ENCODE results near the gene TLE3.

Gene TLE3

DNA sequence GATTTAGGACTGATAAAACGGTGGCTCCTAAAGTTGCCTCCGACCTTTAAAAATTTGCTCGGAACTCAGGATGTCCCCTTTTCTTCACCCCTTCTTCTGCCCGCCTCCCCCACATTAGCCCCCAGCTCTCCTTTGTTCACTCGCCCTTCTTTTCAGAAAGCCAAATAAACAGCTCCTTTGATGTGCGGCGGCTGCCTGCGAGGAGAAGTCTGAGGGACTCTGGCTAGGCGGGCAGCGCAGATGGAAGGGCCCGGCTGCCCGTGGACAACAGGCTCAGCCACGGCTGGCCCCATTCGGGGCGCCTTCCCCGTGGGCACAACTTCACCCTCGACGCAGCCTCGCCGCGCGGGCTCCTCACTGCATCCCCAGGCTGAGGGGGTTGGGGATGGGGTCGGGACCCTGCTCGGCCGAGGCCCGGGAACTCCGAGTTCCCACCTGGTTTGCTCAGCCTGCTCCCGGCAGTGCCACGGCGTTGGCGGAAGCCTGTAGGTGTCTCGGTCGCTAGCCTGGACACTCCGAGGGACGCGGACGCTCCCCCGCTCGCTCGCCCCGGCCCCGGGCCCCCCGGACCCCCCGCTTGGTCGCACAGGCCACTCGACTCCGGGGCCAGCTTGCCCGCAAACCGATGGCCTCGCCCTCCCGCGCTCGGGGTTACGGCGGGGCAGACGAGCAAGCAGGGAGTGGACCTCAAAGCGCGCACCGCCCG lies 897 bp upstream of the TLE3 start:
- DNase-seq (ENCODE audit: low read depth), result peak; percentile 25

DNA sequence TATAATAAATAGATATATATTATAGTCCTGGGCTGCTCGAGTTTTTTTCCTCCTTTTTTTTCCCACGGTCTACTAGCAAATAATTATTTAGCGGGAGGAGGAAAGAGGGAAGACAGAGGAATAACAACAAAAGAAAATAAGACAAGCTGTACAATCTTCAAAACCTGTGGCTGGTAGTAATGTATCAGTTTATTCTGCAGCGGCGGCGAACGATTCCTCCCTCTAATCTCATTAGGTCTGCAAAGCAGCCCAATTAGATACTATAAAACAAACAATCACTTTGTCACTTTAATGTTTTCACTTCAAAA lies 390 bp upstream of the TLE3 start:
- DNase-seq (ENCODE audit: low read depth), result no peak

DNA sequence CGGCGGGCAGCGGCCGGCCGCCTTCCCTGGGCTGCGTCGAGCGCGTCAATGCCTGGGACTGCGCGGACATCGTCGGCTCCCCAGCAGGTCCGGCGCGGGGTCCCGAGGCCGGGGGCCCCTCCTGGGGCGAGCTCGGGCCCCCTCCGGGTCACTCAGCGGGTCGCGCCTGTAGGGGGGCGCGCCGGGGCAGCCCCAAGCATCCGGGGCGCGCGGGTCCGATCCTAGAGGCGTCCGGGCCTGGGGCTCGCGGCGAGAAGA lies 725 bp downstream of the TLE3 start:
- DNase-seq (ENCODE audit: low read depth), result no peak

DNA sequence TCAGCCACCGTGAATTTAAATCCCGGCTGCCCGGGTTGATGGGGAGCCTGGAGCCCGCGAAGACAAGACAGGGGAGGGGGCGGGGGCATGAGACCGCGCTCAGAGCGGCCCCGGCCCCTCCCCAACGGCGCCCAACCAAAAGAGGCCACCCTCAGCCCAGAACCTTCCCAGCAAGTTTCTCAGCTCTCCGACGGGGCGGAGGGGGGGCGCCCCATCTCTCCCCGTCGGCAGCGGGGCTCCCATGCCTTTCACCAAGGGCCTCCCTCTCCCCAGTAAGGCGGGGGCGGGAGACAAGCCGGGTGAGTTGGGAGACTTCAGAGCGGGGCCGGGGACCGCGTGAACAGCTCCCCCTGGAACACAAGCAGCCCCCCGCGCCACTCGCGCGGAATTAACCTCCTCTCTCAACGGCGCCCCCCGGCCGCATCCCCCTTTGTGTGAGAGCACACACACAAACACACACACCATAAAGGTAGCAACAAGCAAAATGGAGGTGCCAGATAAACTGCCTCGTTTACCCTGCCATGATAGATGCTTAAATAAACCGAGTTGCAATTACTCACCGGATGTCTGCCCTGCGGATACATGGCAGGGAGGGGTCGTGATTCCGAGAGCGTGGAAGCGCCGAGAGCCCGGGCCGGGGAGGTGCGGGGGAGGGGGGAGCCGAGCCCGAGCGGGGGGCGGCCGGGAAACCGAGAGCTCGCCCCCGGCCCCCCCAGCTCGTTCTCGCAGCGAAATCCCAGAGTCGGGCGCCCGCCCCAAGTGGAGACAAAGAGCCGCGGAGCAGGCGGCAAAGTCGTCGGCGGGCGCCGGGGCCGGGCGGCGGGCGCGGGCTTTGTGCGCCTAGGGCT lies 1.3 kb downstream of the TLE3 start:
- peak; percentile 41 for DNase-seq (ENCODE audit: low read depth)

DNA sequence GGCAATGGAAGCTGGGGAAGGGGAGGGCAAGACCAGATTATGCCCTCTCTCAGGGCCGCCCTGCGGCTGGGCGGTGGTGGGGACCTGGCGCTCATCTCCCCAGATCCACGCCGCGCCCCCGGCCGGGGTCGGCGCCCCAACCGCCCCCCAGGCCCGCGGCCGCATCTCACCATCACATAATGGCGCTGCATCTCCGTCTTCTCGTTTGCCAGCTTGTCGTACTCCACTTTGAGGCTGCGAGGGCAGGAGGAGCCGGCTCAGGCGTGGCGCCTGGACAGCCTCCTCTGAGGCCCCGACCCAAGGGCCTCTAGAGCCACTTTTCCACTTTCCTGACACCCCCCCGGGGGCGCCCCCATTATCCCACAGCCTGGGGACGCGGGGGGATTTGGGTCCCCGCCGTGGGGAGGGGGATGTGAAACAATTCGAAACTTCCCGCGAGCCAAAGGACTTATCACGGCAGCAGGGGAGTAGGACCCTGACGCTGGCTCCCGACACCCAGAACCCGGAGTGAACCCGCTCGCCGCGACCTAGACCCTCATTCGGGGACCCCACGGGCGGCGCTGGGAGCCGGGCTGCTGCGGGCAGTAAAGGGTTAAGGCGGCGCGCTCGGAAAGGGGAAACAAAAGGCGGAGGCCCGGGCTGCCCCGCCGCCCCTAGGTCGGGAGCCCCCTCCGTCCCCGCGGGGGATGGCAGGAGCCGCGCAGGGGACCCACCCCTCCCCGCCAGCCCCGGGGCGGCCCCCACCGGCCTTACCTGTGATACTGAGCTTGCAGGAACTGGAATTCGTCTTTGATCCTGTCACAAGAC lies 2.1 kb downstream of the TLE3 start:
- peak; percentile 38 for DNase-seq (ENCODE audit: low read depth)

DNA sequence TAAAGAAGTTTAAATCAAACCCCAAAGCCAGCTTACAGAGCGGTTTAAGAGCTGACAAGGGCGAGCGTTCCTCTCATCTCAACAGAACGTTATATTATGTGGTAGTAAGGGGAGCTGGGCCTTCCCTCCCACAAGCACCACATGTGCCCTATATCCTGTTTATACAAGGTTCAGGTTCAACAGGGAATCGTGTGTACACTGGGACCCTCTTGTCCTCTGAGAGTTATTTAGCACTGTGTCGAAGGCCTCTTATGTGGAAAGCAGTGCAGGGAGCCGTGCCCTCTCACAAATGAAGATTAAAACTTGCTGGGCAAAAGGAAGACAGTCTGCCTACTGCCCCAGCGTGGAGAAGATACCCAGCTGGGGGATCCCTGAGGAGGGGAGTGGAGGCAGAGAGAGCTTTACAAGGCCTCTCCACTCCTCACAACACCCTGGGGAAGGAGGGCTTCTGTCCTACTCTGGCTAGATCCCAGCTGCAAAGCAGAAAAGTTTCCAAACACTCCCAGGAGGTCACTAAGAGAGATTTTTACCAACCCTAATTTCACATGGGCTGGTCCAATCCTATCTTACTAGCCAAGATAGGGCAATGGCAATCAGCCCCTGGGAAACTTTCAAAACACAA lies 2.9 kb downstream of the TLE3 start:
- no peak for DNase-seq (ENCODE audit: low read depth)

DNA sequence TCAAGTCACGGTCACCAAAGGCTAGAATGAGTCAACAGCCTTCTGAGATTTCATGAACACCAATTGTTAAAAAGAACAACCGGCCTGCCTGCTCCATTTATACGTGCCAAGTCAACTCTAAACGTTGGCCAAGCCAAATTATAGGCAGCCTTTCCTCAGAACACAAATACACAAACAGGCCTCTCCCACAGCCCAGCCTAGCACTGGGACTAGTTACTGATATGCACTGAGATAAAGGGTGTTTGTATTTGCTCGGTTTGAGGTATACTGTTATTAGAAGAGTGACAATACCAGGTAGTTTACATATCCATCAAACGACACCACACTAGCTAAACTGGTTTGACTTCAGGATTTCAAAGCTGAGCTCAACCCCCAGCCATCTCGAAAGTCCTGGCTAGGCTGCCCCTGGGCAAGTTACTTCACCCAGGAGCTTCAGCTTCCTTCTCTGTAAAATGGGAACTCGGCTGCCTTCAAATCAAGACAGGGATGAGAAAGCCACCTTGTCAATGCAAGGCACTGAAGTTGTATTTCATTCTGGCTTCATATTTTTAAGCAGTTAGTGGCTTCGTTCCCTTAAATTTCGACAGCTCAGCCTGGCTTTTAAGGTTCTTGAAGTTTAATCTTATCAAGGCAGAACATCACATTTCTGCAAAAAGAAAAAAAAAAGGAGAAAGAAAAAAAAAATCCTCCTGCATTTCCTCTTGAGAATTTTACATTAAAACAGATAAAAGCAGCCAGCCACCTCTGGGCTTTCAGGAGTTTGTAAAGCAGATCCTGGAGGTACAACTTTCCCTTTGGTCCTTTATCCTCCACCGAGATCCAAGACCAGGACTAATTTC lies 4.0 kb downstream of the TLE3 start:
- no peak for DNase-seq (ENCODE audit: low read depth)

DNA sequence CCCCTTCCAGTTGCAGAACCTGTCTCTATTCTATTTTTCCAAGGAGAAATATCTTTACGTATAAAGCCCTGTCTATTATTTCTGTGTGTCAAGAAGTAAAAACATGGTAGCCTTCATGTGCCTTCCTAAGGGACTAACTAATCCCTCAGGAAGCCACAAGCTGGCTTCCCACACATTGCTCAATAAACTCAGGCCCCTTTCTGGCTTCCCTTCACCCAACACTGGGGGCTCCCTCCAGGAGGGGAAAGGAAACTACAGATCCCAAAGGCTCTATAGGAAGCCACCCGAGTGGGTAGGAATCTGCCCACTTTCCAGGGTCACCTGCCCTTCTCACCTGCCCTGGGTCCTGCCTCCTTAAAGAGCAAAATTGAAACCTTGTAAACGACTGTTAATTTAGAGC lies 4.6 kb downstream of the TLE3 start:
- DNase-seq (ENCODE audit: low read depth), result no peak

DNA sequence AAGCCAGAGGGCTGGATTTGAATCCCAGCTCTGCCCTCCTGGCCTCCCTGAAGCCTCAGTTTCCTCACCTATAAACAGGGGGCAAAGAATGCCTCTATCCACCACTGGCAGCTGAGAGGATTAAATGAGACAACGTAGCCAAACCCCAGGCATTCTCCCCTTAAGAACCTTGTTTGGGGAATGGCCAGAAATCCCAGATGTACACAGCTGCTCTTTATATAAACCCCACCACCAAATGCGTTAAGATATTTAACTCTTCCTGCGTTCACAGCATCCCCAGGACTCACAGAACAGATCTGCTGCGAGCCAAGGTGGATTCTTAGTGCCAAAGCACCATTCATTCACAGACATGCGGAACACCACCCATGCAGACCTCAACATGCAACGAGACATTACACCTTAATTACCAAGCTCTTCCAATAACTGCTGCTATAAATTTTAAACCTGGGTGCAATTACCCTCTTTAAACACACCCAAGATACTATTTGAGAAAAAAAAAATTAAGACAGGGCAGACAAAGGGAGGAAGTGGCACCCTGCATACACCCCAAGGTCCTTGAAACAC lies 5.2 kb downstream of the TLE3 start:
- no peak for DNase-seq (ENCODE audit: low read depth)

DNA sequence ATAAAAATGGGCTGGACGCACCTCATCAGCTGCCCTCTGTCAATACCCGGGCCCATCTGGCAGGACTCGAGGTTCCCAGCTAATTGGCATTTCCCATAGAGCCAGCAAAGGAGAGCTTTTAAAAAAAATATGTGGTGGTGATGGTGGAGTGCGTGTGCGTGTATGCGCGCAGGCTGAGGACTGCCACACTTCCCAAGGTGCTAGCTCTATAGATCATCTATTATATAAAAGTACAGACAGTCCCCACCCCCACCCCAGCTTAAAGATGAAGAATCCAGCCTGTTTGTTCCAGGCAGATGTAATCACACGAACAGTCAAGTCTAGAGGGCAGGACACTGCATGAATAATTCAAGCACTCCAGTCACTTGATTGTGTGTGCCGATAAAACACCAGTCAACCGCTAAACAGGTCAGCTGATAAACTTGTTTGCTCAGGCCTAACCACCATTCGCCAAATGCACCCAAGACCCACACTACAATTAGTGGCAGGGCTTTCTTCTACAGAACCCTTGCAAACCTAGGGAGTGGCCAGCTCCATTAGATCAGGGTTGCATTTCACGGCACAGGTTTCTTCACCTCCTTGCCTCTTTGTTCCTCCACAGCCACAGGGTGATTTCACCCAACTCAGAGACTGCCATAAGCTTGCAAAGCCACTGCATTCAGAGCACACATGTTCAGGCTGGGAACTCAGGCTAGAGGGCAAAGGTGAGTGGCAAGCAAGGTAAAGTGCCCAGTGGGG lies 5.8 kb downstream of the TLE3 start:
- no peak for DNase-seq (ENCODE audit: low read depth)

DNA sequence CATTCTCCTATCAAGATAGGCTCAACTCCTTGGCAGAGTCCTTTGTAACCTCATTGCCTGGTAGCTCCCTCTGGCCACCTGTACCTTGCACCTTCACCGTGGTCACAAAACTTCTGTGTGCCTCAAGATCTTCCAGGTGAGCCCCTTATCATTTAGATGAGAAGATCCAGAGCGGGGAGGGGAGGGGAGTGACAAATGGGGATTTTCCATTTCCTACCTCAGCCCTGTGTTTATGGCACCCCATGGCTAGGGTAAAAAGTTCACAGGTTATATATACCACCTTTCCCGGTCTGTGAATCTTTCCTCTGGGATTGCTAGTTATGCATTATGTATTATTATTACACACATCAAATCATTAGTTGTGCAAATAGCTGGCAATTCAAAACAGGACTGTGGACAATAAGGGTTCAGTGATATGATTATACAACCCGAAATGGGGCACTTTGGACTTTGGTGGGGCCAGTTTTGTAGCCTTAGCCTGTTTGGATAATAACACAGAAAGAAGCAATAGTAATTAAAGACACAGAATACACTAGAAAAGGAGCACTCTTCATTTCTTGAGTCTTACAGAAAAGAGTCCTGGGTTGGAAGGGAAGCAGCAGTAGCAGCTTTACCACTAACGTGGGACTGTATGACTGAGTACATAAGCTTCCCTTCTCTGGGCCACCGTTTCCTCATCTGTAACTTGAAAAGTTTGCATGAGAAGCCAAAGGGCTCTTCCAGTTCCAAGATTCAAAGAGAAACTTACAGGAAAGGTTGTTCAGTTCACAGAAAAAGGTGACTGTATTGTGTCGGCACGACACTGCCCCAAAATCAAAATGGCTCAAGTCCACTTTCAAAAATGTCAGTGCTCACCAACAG lies 7.1 kb downstream of the TLE3 start:
- DNase-seq (ENCODE audit: low read depth), result no peak

DNA sequence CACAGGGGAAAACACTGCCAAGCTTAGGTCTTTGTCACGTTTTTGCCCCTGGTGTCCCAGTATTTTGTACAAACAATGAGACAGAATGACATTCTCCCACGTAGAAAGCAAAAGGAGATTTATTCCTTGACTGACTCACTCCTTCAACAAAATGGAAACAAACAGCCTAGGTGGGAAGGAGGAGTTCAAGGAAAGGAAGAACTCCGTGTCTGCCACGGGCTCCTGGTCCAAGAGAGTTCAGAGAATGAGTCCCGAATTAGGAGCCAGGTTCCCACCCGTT lies 8.1 kb downstream of the TLE3 start:
- no peak for DNase-seq (ENCODE audit: low read depth)

DNA sequence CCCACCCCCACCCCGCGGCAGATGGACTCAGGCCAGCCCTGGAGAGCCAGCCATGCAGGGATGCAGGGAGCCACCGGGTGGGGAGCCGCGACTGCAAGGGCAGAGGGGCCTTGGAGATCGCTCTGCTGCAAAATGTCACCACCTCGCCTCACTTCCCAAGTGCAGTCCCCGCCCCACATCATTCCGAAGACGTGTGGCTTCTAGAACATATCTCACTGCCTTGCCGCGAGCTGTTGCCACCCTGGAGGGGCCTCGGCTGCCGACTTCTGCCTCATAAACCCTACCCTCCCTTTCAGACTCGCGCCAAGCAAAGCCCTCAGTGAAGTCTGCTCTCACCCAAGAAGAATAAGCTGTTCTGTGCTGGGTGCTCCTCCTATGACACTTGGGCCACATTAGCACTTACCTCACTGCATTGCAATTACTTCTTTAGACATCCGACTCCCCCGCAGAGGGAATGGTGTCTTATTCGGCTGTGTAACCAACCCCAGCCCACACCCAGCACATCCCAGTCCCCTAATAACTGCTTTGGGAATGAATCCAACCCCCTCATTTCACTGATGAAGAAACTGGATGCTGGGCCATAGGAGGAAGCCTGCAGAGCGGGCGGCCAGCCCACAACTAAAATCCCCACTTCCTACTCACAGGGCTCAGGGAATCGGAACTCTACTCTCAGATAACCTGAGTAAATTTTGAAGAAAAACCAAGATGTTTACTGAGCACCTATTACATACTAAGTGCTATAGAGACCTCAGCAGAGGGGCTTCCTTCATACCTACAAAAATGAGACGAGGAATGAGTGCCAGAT lies 8.6 kb downstream of the TLE3 start:
- DNase-seq (ENCODE audit: low read depth), result no peak

DNA sequence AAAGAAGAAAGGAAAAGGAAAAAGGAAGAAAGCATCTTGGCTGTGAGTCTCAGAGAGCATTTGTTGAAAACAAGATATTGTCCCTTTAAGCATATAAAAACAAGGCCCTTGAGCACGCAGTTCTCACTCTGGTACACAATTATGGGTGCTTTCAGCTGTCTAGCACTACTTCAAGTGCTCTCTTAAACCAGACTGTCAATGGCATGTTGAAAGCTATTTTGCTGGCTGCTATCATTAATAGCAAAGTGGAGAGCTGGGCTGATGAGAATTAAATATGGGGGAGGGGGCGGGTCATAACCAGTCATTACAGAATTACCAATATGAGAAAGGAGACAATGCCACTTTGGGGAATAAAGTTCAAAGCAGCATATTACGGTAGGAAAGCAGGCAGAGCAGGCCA lies 9.3 kb downstream of the TLE3 start:
- no peak for DNase-seq (ENCODE audit: low read depth)

DNA sequence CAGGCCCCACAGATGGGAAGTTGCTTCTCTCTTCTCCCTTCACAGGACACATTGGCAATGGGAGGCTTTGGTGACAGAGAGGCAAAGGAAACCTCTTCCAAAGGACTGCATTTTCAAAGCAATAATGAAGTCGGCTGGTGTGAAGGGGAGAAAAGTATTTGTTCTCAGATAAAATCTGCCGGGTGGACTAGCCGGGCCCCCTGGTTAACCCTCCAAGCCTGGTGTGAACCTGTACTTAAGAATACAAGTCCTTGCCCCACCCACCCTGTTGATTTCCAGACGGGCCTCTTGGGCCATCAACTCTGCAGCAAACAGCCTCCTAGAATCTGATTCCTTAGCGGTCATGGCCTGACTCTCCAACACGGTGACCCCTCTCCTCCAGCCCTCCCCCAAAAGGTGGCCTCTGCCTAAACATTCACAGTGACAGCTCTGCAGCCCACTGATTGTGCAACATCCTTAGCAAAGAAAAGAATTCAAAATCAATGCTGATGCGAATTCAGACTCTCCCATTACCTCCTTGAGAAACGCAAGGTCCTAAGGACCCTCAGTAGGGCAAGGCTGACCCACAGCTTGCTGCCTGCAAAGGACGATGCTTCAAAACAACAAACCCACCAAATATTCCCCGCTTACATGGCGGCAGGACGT lies 9.9 kb downstream of the TLE3 start:
- DNase-seq (ENCODE audit: low read depth), result no peak

DNA sequence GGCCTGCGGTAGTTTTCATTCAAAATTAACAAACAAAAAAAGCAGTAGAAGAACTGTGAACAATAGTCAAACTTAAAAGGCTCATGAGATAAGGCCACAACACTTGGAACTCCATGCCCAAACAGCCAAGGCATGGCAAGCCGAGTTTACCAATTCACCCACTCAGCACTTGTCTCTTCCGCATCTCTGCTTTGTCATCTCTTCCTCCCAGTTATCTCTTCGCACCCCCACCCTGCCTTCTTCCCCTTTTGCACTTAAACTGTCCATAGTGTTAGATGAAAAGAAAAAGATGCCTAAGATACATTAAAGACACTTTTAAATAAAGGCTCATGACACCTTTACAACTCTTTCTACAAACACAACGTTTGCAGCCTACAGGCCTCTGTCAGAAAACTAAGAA lies 11.1 kb downstream of the TLE3 start:
- no peak for DNase-seq (ENCODE audit: low read depth)

DNA sequence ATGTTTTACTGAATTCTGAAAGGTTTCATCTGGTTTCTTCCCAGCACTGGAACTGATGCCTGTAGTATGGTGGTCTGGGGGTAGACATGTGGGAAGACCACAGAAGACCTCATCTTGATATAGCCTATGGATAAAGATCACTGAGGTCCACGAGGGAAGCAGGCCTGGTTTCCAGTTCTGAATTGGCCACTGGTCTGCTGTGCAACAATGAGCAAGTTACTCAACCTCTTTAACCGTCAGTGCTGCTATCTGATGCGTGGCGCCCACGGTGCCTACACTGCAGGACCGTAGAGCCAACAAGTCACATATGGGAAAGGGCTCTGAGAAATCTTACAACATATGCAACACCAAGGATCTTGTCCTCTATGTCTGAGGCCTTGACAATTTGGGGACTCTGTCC lies 13.3 kb downstream of the TLE3 start:
- DNase-seq (ENCODE audit: low read depth), result no peak

DNA sequence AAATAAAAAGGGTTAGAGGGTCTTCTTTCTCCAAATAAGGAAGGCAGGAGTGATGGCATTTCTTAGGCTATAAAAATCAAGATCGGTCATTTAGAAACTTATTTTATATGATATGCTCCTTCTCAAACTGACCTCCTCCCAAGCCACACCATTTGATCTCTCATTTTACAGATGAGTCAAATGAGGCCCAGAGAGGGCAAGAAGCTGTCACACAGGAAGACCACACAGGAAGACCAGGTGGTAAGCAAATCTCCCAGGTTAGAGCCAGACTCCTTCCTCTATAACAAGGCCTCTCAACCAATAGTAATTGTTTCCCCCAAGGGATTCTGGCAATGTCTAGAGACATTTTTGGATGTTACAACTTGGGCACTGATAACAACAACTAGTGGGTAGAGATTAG lies 13.8 kb downstream of the TLE3 start:
- no peak for DNase-seq (ENCODE audit: low read depth)

DNA sequence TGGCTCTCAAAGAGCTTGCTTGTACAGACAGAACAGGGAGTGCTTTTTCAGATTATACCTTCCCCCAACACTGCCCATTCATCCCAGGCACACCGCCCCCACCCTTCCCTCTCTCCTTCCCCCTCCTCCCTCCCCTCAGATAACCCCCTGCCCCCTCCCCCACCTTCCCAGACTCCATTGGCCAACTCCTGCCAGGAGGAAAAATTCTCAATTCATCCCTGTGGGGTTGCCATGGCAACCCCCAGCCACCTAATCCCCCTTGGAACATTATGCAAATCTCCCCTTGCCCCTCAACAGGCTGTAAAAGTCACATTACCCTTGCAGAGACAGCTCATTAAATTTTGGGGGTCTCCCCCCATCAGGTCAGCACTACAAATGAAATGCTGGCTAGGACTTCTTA lies 14.3 kb downstream of the TLE3 start:
- no peak for DNase-seq (ENCODE audit: low read depth)

All from stimulated activated CD8-positive, alpha-beta memory T cell treated with anti-CD3 and anti-CD28 coated beads, Interleukin-12 subunit alpha, Interleukin-12 subunit beta, amount 100 ng/mL, for 4 hours (primary cell).